GM21825 (cell line): ENCODE data around the gene MRPS34.

Experiments used
- ATAC-seq: cut with Tn5 transposase; IDR thresholded peaks from one replicate; pipeline ENCODE4 v1.9.1; 2021; ENCODE audit warnings: mild to moderate bottlenecking, moderate library complexity; ENCODE audit not compliant: unreplicated experiment

Gene MRPS34

GRCh38 chr16:1794908-1795666 lies 22.2 kb upstream of the MRPS34 start:
- ATAC-seq, result no peak

GRCh38 chr16:1794221-1794871 lies 21.4 kb upstream of the MRPS34 start:
- no peak for ATAC-seq

- no peak for ATAC-seq
These were observed 20.8 kb upstream of the MRPS34 start, which contains the start of gene IGFALS for GRCh38 chr16:1793578-1794220. TSS of gene IGFALS (minus strand) at chr16:1793705. CDS start at chr16:1793652, 53 bp downstream.

- ATAC-seq, result no peak
These were observed 20.1 kb upstream of the MRPS34 start for GRCh38 chr16:1792836-1793577.

GRCh38 chr16:1791943-1792812 lies 19.2 kb upstream of the MRPS34 start:
- no peak for ATAC-seq

- ATAC-seq, result no peak
These were observed 18.5 kb upstream of the MRPS34 start for GRCh38 chr16:1791256-1791942.

- no peak for ATAC-seq
These were observed 17.8 kb upstream of the MRPS34 start for GRCh38 chr16:1790611-1791255.

GRCh38 chr16:1790261-1790610 lies 17.3 kb upstream of the MRPS34 start:
- ATAC-seq, result no peak

- ATAC-seq, result no peak
These were observed 16.7 kb upstream of the MRPS34 start for GRCh38 chr16:1789643-1790045.

- no peak for ATAC-seq
These were observed 15.8 kb upstream of the MRPS34 start for GRCh38 chr16:1788708-1789100.

GRCh38 chr16:1788095-1788707 lies 15.3 kb upstream of the MRPS34 start:
- no peak for ATAC-seq

GRCh38 chr16:1787322-1788094 lies 14.6 kb upstream of the MRPS34 start:
- ATAC-seq, result no peak

GRCh38 chr16:1787056-1787321 lies 14.1 kb upstream of the MRPS34 start:
- ATAC-seq, result no peak

- no peak for ATAC-seq
These were observed 13.5 kb upstream of the MRPS34 start for GRCh38 chr16:1786242-1787055.

- no peak for ATAC-seq
These were observed 12.9 kb upstream of the MRPS34 start for GRCh38 chr16:1785846-1786170.

- ATAC-seq, result no peak
These were observed 12.3 kb upstream of the MRPS34 start for GRCh38 chr16:1784977-1785845.
